HK-2 (cell line): ENCODE measurements around the gene UTRN.

Source experiments
- DNase-seq: peaks from one replicate; pipeline ENCODE4 v3.0.0-alpha.2; 2018; ENCODE audit not compliant: unreplicated experiment

Gene UTRN

DNA sequence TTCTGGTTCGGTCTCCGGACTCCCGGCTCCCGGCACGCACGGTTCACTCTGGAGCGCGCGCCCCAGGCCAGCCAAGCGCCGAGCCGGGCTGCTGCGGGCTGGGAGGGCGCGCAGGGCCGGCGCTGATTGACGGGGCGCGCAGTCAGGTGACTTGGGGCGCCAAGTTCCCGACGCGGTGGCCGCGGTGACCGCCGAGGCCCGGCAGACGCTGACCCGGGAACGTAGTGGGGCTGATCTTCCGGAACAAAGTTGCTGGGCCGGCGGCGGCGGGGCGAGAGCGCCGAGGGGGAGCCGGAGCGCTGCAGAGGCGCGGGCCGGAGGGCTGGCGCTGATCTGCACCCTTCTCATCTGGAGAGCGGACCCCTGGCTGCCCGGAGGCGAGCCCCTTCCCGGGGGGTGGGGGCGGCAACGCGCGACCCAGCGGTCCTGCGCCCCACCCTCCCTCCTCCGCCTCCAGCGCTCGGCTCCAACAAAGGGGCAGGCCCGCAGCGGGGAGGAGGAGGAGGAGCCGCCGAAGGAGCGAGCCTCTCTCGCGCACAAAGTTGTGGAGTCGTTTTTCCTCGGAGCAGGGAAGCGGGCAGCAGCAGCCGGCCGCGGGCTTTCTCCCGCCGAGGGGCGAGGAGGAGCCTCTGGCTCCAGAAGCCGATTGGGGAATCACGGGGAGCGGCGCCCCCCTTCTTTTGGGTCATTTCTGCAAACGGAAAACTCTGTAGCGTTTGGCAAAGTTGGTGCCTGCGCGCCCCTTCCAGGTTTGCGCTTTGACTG lies at the start of gene UTRN:
Gene UTRN (plus strand): TSS at position 553 of the 765 bp plus-strand sequence. CDS start 6,494 bp downstream, outside the sequence.
- DNase-seq, result peak; percentile 86

DNA sequence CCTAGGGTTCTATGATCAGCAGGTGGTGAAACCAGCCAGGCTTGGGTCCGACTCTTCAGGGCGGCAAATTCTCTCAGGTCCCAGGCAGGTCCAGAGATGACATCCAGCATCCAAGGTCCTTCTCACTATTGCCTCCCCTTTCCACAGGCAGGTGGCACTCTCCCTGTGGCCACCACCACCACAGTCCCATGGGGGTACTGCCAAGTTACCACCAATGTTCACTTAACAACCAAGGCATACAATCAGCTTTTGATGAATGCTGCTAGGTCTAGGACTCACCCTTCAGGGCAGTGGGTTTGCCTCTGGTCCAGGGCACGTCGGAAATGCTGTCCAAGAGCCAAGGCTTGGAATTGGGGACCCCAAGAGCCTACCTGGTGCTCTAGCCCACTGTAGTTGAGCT lies 40.4 kb upstream of the UTRN start:
- DNase-seq, result no peak

- no peak for DNase-seq
Measured at GRCh38 chr6:144246988-144247387, 38.1 kb upstream of the UTRN start.

DNA sequence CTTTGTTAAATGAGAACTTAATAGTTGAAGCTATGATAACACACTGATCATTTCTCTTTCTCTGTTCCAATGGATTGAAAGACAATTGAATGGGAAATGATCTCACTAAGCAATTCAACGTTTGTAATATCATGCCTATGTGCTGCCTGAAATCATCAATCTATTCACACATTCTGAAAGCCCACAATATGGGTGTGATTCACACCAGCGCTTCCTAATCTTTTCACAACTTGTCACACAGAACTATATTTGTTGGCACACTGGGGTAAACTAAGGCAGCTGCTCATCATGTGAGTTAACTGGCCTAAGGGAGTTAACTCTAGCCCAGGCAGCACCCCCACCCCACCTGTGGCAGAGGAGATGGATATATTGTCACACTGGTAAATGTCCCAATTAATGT lies 37.1 kb upstream of the UTRN start:
- DNase-seq, result no peak

DNA sequence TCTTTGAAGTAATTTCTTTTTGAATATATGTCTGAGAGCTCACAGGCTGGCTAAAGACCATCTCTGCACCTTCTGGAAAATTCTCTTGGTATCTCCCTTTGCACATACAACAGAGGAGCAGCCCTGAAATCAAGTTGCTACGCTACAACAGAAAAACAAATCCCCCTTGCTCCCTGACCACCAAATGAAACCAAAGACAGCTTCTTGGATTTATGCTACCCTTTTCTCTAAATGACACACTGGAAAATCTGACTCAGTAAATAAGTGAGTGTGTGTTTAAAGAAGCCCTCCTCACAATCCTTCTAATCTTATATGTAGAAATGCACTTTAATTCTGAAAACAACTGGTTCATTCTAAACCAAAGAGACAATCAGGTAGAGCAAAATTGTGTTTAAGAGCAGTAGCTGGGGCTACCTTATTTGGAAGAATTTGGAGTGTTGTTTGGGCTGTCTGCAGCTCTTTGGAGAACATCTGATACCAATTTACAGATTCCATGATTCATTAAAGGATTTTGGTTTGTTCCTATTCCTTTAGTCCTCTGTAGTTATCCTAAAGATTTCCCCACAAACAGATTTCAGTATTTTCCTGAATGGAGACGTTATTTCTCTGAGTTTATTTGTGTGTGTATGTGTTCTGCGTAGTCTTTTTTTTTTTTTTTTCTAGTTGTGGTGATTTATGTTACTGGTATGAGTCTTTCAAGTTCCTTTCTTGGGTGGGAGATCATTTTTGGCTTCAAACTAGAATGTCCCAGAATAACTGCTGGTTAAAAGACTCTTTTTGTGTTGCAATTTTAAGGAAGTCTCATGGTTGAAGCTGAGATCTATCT lies 36.4 kb upstream of the UTRN start:
- DNase-seq, result no peak

DNA sequence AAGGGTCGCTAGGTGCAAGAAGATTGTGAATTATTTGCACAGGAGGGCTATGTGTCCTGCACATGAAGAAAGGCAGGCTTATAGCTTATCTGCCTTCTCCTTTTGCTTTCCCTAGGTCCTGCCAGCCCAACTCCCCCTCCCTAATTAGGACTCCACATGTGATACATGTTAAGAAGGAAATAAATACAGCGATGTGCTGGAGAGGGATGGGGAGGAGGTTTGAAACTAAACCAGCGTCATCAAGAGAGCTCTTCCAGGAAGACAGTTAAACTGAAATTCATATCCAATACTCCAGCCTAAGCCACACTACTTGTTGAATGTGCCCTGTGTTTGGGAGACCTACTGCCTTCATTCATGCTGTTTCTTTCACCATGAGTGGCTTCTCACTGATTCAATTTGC lies 34.9 kb upstream of the UTRN start:
- DNase-seq, result no peak

DNA sequence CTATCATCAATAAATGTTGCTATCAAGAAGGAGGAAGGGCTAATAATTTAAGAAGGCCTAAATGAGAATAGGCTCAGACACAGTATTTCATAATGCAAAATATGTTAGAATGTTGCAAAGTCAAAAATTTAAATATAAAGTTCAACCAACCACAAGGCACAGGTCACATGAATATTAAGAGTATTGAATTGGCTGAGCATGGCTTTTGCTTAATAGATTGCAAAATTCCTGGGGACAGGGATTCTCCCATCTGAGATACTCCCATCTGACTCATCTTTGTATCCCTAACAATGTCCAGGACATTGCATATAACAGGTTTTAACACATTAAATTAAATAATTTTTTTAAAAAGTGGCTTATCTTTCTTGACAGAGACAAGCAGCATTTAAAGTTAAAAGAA lies 32.9 kb upstream of the UTRN start:
- no peak for DNase-seq

- no peak for DNase-seq
Measured at GRCh38 chr6:144259986-144260385, 25.1 kb upstream of the UTRN start.

DNA sequence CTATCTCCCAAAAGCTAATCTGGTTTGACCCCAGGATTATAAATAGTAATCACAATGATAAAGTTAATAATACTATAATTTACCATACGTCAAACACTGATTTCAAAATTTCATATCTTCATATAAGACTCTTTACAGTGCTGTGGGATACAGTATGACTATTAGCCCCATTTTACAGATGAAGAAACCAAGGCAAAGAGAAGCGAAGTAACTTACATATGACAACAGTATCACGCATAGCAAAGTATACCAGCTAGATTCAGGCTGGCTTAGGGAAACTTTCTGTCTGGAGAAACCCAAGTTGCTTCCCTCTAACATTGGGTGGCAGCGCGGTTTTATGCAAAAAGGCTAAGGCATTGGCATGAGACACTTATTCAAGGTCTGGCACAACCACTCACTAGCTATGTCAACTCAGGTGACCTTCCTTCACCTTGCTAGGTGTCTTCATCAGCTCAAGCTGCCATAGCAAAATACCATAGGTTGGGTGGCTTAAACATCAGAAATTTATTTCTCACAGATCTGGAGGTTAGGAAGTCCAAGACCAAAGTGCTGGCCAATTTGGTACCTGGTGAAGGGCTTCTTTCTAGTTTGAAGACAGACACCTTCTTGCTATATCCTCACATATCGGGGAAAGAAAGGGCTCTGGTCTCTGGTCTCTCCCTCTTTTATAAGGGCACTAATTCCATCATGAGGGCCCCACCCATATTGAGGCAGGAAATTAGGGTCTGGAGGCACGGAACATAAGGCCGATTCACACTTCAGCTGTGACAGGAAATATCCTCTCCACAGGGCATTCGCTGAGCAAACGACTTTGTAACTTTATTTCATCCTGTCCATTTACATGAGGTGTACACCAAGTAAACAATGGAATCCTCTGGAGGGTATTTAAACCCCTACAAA lies 22.4 kb upstream of the UTRN start:
- DNase-seq, result no peak

GRCh38 chr6:144263786-144264185 lies 21.3 kb upstream of the UTRN start:
- DNase-seq, result no peak

DNA sequence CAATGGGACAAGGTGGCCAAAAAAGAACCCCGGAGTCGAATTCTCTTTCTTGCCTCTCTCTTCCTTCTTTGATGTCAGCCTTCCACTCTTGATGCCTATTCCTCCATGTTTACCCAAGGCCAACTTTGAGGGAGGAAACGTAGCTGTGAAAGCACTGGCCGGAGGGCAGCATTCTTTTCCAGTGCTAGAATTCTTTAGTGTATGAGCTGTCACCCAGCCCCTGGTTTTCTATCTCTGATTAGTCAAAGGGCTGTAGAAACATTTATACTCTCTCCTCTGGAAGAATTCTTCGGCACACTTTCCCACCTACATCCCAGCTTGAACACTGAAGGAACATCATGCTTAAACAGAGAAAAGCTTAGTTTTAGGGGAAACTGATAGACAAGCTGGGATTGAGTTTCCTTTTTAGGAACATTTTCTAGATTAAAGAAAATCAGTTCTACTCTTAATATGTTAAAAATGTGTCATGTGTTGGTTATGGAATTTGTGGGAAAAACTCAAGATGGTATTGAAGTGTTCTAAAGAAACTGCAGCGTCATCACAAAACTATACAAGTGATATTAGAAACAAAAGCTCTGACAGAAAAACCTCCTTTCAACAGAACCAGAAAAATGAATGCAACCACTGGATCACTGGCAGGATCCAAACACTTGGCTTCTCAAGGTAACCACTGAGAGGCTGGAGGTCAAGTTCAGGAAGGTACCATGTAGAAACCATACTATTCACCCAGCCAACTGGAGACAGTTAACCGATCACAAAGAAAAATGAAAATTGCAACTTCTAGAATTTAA lies 20.7 kb upstream of the UTRN start:
- DNase-seq, result peak; percentile 74

DNA sequence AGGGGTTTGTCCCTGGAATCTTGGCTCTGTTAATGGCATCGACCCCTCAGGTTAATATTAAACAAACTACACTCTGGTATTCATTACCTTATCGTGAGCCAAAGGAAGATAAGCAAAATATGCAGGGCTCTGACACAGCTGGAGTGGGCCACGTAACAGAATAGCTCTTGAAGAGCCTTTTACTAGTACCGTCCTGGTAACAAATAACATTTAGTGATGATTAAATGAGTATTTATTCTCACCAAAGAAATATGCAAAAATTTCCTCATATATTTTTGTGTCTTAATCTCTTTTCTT lies 20.1 kb upstream of the UTRN start:
- no peak for DNase-seq

DNA sequence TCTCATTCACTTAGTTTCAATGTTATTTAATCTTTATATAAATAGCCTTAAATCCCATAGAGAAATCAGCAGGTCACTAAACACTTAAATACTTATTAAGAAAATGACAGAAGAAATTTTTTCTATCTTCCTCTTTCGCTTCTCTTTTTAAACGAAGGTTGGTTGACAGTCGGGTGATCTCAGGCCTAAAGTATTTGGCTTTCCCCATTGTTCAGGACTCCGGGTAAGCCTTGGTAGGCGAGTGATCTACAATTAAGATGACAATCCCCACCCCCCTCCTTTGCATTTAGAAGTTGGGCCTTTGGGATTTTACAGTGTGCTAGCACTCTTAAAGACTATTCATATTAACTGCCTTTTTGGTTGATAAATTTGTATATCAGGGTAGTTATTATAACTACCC lies 19.7 kb upstream of the UTRN start:
- DNase-seq, result peak; percentile 40

GRCh38 chr6:144266091-144266649 lies 19.0 kb upstream of the UTRN start:
- DNase-seq, result peak; percentile 29

GRCh38 chr6:144268794-144269349 lies 16.3 kb upstream of the UTRN start:
- DNase-seq, result no peak

- DNase-seq, result no peak
Measured at GRCh38 chr6:144277174-144277573, 8.0 kb upstream of the UTRN start.

GRCh38 chr6:144277605-144278227 lies 7.4 kb upstream of the UTRN start:
- DNase-seq, result no peak

- DNase-seq, result no peak
Measured at GRCh38 chr6:144278659-144279314, 6.3 kb upstream of the UTRN start.

DNA sequence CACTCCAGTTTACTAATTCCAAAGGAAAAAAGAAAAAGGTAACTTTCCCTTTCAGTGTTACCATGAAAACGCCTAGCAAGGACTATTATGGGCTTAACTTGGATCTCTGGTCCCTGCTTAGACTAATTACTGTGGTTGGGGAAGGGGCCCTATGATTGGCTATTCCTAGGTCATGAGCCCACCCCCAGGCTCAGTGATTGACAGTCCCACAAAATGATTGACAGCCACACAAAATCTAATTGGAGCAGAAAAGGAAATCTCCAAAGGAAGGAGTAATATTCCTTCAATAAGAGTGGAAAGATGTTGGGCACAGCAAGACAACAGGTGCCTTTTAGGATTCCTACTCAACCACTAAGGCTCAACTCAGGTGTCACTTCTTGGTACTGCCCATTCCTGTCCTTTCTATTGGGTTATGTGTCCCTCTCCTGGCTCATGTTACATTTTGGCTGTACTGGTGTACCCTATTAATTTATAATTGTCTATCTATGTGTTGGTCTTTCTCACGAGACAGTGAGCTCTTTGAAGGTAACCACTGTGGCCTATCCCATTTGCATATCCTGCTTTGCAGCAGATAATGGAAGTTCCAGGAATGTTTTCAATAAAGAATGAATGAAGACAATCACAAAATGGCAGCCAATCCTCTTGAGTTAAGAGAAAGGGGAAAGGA lies 5.5 kb upstream of the UTRN start:
- no peak for DNase-seq
